ENCODE data around the gene DHX38.

The DHX38 gene

DNA sequence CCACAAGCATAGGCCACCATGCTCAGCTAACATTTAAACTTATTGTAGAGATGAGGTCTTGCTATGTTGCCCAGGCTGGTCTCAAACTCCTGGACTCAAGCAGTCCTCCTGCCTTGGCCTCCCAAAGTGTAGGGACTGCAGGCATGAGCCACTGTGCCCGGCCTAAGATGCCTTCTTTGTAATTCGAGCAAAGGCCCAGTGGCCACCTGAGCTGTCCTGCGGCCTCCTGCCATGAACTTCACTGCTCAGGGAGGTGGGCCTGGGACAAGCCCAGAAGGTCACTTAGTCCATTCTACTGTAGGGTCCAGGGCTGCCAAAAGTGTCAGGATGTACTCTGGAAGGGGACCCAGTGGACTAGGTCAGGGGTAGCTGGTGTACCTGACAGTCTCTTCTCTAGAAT is 30.5 kb downstream of the DHX38 start:
- TF ChIP-seq, protein P1, sequence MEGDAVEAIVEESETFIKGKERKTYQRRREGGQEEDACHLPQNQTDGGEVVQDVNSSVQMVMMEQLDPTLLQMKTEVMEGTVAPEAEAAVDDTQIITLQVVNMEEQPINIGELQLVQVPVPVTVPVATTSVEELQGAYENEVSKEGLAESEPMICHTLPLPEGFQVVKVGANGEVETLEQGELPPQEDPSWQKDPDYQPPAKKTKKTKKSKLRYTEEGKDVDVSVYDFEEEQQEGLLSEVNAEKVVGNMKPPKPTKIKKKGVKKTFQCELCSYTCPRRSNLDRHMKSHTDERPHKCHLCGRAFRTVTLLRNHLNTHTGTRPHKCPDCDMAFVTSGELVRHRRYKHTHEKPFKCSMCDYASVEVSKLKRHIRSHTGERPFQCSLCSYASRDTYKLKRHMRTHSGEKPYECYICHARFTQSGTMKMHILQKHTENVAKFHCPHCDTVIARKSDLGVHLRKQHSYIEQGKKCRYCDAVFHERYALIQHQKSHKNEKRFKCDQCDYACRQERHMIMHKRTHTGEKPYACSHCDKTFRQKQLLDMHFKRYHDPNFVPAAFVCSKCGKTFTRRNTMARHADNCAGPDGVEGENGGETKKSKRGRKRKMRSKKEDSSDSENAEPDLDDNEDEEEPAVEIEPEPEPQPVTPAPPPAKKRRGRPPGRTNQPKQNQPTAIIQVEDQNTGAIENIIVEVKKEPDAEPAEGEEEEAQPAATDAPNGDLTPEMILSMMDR (IDR thresholded peaks at IDR 0.05; ENCODE audit: low read depth, low read length): no peak
- no peak for DNase-seq (ENCODE audit: extremely low read depth, low read depth)

DNA sequence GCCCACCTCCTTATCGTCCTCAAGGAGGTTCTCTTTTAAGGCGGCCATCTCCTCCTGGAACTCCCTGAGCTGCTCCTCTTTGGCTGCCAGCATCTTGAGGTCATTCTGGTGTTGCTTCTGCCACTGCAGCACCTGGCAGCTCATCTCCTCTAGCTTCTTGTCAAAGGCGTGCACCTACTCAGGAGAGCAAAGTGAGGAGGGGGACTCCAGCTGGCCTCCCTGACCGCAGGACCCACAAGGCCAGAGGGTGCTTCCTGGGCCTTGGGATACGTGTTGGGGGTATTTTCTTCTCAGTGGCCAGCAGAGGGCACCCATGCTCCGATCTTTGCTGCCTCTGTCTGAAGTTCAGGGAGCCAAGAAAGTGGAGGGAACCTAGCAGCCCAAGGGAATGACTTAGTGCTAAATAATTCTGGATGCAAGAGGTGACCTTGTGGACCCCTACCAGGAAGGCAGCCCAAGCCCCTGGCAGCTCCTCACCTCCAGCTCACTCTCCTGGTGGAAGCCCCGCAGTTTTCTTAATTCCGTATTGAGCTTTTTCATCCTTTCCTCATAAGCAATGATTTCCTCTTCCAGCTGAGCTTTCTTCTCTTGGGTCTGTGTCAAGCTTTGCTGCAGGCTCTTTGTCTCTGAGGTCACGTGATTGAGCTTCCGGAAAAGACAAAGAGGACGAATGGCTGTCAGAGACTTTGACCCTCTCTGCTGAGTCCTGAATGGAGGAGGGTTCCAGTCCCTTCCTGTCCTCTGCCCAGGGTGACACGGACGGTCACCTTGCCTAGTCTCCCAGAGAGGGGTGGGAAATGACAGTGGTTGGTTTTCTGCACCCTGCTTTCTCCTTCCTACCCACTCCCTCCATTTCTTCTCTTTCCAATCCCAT is 31.4 kb downstream of the DHX38 start:
- TF ChIP-seq, protein P1 (IDR thresholded peaks at IDR 0.05; ENCODE audit: low read depth, low read length): peak; percentile 80
- peak; percentile 46 for DNase-seq (ENCODE audit: extremely low read depth, low read depth)

DNA sequence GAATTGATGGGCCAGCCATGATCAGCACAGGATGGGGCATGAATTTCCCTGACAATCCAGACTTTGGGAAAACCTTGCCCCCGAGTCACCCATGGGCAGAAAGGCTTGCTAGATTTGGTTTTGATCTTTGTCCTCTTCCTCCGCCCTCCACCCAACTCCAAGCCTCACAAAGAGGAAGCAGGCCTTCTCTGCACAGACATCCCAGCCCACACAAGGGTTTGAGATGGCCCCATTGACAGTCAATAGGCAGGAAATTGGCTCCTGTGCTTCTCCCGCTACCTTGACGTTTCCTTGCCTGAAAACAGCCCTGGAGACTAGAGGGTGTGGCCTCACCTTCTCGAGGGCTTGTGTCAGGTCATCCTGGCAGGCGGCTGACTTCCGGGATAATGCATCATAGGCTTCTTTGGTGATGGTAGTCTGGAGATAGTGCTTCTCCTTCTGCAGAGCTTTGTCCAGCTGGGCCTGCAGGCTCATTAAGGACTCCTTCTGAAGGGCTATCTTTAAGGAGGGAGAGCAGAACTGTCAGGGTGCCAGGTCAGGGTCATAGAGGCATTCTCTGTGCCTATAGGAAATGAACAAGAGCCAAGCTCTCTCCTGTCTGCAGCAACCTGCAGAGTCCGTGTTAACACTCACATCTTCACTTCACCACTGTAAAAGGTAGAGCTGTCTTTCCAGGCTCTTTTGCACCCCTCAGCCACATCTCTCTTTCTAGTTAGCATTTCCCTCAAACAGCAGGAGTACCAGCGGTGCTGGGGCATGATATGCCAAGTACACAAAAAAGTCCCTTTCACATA is 32.2 kb downstream of the DHX38 start:
- no peak for DNase-seq (ENCODE audit: extremely low read depth, low read depth)

DNA sequence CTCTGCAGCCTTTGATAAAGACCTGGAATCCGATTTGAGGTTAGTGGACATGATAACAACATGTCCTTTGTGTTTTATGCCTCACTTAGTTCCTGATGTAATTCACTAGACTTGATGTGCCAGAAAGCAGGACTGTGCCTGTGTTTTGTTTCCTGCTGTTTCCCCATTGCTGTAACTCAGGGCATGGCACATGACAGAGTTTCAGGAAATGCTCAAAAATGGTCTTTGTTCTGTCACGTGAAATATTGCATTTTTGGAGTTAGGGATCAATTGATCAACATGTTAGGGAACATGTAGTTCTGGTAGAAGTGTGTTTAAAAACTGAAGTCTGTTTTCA is 32.8 kb downstream of the DHX38 start:
- DNase-seq (ENCODE audit: extremely low read depth, low read depth): no peak
- TF ChIP-seq, protein P1 (IDR thresholded peaks at IDR 0.05; ENCODE audit: low read depth, low read length): no peak

More for the DNA sequence above, 32.2 kb downstream of the DHX38 start:
- TF ChIP-seq, protein P1 (IDR thresholded peaks at IDR 0.05; ENCODE audit: low read depth, low read length): no peak

DNA sequence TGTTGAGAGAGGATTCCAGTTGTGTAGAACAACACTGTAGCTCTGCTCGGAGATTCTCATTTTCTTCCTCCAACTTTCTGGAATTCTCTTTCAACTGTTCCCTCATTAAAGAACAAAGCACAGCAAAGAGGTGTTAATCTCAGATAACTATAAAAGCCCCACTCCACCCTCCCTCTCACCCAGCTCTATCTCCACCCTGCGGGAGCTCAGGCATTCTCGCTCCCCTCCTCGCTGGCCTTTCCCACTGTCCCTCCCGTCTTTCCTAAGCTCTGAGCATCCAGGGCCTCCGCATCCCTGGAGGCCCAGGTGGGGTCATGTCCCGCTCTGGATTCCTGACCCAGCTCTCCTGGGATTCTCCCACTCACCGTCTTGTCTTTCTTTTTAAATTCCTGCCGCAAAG is 35.1 kb downstream of the DHX38 start:
- no peak for DNase-seq (ENCODE audit: extremely low read depth, low read depth)
- TF ChIP-seq, protein P1 (IDR thresholded peaks at IDR 0.05; ENCODE audit: low read depth, low read length): no peak

DNA sequence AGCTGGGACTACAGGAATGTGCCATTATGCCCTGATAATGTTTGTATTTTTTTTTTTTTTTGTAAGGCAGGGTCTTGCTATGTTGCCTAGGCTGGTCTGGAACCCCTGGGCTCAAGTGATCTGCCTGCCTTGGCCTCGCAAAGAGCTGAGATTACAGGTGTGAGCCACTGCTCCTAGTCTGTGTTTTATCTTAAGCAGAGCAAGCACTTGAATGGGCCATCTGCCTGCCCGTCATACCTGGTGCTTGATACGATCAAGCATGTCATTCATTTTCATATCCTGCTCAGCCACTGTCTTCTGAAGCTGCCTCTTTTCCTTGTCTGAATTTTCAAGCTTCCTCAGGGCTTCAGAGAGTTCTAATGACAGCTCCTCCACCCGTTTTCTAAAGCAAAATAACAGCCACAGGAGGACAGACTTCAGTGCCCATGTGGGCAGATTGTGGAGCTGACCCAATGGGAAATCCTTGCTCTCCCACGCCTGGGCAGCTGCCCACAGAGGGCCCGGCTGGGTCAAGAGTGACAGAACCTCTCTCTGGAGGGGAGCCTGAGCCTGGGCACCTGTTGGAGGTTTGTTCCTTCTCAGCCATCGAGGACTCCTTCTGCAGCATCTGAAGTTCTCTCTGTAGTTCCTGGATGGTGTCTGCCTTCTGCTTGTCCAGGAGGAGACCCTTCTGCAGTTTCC is 36.5 kb downstream of the DHX38 start:
- no peak for DNase-seq (ENCODE audit: extremely low read depth, low read depth)
- TF ChIP-seq, protein P1 (IDR thresholded peaks at IDR 0.05; ENCODE audit: low read depth, low read length): no peak

All from AG09319 (cell line).